GM19240 (cell line): Measurements from ENCODE around the gene CFAP46.
"Not testable (repeated sequence)": the region's sequence is repeated elsewhere in the genome, so short reads cannot be mapped to it uniquely, and the experiment has no call there.

ENCODE experiments used
- DNase-seq: peaks from one replicate; pipeline ENCODE4 v3.0.0; 2011; ENCODE audit warnings: low spot score; ENCODE audit not compliant: insufficient read length

The CFAP46 gene

DNA sequence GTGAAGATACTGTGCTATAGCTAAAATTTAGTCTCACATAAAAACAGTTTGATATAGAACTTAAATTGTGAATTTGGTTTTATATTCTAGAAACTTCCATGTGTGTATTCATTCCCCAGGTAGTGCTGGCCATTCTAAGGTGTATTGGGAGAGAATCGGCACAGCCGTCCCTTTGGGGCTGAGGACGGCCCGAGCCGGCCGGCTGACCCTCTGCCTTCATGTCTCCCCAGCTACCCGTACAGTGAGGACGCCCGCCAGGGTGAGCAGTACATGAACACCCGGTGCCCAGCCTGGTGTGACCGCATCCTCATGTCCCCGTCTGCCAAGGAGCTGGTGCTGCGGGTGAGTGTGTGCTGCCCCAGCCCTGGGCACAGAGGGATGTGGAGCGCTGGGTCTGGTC, 164.9 kb downstream of the CFAP46 start:
- DNase-seq = no peak

DNA sequence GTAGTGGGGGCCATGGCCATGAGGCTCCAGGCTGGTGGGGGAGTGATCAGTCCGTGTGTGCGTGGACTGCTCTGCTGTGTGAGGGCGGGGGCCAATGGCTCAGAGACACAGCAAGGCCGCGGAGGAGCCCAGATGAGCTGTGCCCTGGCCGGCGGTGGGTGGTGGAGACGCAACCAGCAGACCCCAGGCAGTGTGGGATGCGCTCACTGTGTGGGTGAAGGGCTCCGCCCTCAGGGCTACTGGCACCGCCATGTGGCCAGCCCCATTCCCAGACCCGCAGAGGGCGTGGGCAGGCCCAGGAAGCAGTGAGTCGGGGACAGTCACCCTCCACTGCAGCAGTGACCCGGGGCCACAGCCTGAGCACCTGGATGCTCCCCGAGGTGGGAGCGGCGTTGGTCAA, 165.5 kb downstream of the CFAP46 start:
- no peak for DNase-seq

DNA sequence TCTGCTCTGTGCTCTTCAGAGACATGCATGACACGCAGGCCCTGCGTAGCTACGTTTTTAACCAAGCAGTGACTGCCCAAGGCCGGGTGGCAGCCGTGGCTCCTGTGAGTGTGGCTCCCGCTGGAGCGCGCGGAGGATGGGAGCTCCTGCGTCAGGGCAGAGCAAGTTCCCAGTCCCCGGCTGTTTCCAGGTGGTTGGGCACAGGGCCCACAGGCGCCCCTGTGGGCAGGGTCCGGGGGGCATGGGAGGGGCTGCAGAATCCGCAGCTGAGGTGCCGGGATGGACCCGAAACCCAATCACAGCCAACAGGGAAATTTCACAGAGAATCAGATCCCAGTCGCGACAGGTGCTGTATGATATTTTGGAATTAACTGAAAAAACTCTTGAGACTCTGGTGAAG, 166.2 kb downstream of the CFAP46 start:
- no peak for DNase-seq

DNA sequence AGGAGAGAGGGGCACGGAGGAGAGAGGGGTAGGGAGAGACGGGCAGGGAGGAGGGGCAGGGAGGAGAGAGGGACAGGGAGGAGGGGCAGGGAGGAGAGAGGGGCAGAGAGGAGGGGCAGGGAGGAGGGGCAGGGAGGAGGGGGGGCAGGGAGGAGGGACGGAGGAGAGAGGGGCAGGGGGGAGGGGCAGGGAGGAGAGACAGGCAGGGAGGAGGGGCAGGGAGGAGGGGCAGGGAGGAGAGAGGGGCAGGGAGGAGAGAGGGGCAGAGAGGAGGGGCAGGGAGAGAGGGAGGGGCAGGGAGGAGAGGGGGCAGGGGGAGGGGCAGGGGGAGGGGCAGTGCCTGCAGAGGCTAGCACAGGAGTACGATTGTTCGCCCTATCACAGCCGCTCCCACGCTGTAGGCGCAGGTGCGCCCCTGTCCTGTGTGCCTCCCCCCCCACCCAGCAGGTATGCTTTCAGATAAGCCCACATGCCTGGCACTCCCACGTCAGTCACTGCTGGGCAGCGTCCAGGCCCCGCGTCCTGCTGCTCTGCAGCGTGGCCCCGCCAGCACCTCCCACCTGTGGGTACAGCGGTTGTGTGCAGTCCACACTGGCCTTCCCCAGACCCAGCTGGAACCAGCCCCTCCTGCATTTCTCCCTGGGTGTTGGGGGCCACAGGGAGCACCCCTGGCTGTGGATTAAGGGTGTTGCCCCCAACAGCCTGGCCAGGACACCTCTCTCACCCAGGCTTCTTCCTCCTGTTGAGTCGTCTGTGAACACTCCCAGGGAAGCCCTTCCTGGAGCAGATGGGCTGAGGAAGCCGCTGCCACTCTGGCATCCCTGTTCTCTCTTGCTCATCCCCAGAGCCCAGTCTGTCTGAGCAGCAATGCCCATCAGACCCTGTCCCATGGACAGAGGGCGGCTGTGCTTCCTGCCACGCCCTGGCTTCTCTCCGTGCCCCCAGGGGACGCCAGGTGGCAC, 167.2 kb downstream of the CFAP46 start:
- no peak for DNase-seq

DNA sequence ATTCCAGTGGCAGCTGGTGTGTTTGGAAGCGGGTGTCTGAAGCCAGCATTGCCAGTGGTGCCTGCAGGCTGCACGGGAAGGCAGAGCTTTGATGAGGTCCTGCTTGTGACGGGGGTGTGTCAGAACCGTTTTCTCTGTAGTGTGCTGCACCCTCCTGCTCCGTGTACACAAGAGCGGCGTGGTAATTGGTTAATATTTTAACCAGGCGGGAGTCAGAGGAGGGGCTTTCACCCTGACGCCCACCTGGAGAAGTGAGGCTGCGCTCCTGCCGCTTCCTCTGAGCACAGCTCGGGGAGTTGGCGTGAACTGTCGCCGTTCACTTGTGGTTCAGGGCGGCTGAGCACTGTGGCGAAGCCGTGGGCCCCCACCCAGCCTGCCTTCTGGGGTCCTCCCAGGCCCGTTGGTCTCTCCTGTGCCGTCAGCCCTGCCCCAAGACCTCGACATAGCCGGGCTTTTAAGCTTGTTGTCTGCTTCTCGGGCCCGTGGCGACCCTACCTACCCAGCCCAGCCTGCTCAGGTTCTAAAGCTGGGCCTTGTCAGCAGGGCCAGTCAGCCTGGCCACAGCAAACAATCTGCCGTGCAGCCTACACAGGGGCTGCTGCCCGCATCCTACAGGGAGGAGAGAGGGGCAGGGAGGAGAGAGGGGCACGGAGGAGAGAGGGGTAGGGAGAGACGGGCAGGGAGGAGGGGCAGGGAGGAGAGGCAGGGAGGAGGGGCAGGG, 168.0 kb downstream of the CFAP46 start:
- DNase-seq = no peak

DNA sequence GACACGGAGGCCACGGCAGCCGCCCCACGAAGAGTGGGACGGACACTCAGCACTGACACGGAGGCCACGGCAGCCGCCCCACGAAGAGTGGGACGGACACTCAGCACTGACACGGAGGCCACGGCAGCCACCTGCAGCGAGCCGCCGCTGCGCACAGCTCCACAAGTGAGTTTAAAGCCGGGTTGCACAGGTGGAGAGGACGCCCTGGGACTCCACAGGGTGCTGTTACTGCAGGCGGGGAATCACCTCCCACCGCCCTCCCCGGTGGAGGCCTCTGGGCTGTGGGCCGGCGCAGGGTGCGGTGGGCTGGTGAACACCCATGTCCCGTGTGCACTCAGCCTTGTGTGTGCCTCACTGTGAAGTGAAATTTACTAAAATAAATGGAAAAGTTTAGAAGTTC, 169.6 kb downstream of the CFAP46 start:
- DNase-seq = not testable (repeated sequence)

DNA sequence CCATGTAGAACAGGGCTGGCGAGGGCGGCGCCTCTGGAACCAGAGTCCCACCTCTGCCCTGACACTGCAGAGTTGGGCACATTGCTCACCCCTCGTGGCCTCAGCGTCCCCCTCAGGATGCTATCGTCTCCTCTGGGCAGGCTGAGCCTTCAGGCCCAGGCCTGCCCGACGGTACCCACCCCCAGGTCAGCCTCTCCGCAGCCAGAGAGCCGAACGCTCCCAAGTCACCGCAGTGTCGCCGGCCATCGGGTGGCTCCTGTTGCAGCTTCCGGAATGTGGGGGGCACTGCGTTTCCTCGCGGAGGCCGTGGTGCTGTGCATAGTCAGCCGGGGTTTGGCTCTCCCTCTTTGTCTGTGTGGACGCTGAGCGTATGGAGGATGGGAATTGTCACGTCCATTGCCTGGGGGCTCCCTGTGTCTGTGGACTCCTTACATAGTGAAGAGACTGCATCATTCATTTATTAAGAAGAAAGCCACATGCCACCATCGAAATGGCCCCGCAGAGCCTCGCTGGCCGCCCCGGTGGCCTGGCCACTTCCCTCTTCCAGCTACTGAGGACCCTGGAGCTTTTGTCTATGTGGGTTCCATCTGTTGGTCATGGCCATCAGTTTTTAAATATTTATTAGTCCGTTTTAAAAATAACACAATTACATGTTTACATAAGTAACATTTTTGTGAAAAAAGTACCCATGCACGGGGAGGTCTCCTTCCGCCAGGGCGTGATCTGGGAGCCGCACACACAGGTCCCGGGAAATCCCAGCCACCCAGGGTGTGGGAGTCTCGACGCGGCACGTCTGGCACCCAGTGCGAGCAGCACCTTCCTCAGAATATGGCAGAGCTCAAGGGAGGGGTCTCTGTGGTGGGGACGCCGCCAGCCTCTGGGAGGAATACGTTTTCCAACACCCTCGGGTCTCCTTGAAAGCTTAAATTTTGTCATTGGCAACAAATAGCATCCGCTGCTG, 172.0 kb downstream of the CFAP46 start:
- DNase-seq = no peak

DNA sequence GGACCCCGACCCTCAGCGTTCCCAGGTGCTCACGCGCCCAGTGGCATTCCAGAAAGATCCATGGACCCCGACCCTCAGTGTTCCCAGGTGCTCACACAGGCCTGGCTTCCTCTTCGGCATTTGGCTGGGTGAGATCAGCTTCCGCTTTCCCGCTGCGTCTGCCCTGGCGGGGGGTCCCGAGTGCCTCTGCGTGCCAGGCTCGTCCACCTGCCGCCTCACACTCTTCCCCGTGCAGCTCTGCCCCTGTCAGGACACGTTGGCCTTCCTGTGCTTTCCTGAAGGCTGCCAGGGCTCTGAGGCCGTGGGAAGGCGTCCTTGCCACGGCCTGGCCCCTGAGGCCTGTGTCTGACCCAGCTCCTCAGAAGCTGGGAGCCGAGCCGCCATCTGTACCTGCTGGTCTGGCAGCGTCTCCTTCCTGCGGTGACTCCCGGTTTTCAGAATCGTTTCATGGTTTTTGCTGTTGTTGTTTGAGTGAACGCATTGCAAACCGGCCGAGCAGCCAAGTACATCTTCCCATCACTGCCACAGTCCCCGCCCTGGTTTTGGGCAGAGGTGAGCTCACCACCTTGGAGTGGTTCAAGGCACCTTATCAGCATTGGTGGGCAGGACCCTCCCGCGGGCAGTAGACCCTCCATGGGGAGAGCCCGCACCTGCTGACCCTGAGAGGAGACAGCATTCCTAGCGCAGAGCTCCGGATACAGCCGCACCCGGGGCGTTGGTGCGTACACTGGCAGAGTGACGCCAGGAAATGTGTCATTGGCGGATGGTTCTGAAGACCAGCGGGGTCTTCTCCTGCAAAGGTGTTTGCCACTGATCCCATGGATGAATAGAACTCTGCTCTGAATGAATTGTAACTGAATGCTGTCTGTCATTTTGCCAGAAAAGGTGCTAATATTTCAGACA, 173.8 kb downstream of the CFAP46 start:
- no peak for DNase-seq

DNA sequence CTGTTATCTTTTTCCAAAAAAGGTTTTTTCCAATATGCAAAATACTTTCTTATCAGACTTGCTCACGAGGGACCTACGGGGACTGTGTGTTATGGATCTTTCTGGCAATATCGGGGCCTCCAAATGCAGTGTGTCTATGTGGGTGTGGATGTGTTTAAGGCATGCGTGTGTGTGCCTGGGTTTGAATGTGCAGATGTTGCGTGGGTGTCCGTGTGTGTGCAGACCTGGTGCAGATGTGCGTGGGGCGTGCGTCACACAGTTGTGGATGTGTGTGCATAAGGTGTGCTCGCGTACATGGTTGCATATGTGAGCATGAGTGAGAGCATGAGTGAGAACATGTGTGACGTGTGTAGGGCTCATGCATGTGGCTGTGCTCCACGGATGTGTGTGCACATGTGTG, 176.1 kb downstream of the CFAP46 start:
- no peak for DNase-seq

DNA sequence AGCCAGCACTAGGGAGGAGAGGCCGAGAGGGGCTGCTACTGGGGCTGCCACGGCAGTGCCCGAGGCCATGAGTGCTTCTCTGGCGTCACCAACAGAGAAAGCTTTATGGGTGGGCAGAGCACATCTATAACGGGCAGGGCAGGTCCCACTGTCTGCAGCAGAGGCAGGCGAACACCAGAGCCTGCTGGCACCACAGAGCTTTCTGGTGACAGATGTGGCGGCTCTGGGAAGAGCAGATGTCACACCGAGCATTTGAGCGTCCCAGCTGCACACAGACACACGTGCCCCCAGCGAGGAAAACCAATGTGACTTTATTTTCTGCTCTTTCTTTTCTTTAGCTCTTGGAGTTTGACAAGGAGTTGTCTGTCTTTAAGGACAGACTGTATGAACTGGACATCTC, 176.9 kb downstream of the CFAP46 start:
- DNase-seq = no peak

DNA sequence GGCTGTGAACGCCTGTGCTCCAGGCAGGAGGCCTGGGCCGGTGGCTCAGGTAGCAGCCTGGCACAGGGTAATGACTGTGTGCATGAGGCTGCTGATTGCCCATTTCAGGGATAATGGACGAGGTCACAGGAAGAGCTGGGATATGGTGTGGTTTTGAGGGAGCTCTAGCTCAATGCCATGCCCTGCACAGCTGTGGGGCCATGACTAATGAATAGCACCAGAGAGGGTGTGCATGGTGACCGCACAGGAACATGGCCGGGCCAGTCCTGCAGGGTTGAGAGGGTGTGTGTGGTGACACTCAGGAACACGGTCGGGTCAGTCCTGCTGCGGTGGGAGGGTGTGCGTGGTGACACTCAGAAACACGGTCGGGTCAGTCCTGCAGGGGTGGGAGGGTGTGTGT, 178.3 kb downstream of the CFAP46 start:
- DNase-seq = no peak

DNA sequence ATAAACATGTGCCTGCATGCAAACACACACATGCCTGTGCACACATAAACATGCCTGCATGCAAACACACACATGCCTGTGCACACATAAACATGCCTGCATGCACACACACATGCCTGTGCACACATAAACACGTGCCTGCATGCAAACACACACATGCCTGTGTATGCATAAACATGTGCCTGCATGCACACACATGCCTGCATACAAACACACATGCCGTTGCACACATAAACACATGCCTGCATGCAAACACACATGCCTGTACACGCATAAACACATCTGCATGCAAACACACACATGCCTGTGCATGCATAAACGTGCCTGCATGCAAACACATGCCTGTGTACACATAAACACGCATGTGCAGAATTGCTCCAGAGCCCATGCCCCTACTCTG, 178.8 kb downstream of the CFAP46 start:
- DNase-seq = no peak

DNA sequence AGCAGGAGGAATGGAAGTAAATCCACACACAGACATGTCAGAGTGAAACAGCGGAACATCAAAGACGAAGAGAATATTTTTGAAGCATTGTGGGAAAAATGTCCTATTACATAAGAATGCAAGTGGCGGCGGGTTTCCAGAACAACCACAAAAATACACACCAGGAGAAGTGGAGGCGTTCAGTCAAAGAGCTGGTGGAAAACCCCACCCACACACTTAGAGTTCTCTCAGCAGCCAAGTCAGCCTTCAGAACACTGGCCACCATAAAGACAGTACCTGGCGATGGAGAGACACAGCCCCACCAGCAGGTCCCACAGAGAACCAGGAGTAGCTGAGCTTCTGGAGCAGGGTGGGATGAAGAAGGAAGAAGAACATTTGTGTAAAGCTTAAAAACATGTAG, 180.1 kb downstream of the CFAP46 start:
- DNase-seq = no peak

DNA sequence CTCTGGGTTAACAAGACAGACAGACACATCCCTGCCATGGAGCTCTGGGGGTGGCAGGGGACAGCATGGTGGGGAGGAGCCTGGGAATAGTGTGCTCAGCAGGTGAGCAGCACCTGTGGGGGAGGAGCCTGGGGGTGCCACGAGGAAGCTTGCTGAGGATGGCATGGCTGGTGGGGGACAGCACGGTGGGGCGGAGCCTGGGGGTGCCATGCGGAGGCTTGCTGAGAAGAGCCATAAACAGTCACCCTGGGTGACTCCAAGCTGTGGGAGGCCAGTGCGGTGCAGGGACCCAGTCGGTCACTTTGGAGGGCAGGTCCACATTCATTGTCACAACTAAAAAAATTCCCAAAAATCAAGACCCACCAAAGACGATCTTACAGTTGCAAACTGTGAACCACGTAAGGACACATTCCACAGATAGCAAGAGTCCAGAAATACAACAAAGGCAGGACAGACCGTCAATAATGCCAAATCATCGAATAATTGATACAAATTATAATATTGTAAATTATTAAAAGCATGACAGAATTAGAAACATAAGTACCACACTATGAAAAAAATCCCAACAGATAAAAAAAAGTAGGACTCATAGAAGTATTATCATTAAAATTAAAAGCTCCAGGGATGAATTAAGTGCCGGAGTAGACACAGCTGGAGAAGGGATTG, 180.8 kb downstream of the CFAP46 start:
- DNase-seq = no peak

DNA sequence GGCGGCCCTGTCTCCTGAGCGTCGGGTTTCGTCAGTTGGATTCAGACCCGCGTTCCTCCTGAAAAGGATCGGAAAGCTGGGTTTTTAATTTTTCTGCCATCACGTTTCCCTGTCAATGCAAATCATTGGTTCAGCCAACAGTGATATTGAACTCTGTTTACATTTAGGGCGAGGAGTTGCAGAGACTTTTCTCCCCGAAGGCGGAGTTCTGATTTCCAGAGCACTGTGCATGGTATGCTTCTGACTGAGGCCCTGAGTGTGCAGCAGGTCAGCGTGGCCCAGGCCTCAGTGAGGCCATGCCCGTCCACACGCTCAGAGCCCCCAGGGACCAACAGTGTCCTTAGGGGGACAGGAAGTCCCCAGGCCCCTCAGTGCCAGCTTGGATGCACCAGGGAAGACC, 183.5 kb downstream of the CFAP46 start:
- DNase-seq = no peak
